ENCODE results near the gene TPK1. TPM values are rescaled to one million over a fixed set of nuclear protein-coding genes. Genes with fewer than 3 reads are reported as not detected.

The TPK1 gene
- total and polyA plus RNA-seq, 2 of the 4 experiments (the other 2 are of a cell fraction): 0.38 to 1.8 TPM

GRCh38 chr7:144415858-144416257 is 420.0 kb downstream of the TPK1 start:
- Histone ChIP-seq H3K9me3 (ENCODE audit: control insufficient read depth, insufficient read depth, low read length) (no peaks in the 10 kb centered on the region), H3K27me3 (ENCODE audit: control insufficient read depth, insufficient read depth, low read length) (no peaks in the 10 kb centered on the region), H3K79me1 (ENCODE audit: low read depth in 1 of 2, low read length in 2 of 2) (no peaks in the 10 kb centered on the region), H2AK9ac (replicated peaks; ENCODE audit: low read depth, low read length, poor library complexity) (no peak overlapping the region), H3K9me1 (ENCODE audit: insufficient read depth, low read length) (no peaks in the 10 kb centered on the region), H3K56ac (ENCODE audit: extremely low read depth, insufficient read depth, low read length) (no peak overlapping the region), H2BK15ac (ENCODE audit: low read depth, low read length) (no peak overlapping the region), H3K27ac (ENCODE audit: insufficient read depth, low read length) (no peak overlapping the region), H3K4me3 (ENCODE audit: insufficient read depth, low read depth, low read length) (no peak overlapping the region), H3K23ac (ENCODE audit: low read depth, low read length) (no peak overlapping the region), H4K8ac (ENCODE audit: low read depth in 2 of 2, low read length in 2 of 2) (no peak overlapping the region), H3K4me2 (ENCODE audit: low read depth, low read length) (no peak overlapping the region), H4K91ac (ENCODE audit: insufficient read depth, low read depth, low read length) (no peak overlapping the region), H2AFZ (replicated peaks; ENCODE audit: low read length, poor library complexity) (no peak overlapping the region), H3K4ac (ENCODE audit: low read depth, low read length) (no peak overlapping the region), H2AK5ac (ENCODE audit: low read depth, low read length) (no peak overlapping the region), H4K20me1 (ENCODE audit: insufficient read depth, low read length) (no peaks in the 10 kb centered on the region), H2BK120ac (ENCODE audit: low read depth, low read length) (no peak overlapping the region), H2BK20ac (ENCODE audit: low read depth, low read length) (no peak overlapping the region), H3K36me3 (ENCODE audit: control insufficient read depth, insufficient read depth, low read length) (no peaks in the 10 kb centered on the region), H4K5ac (ENCODE audit: low read depth, low read length) (no peak overlapping the region), H3K9ac (ENCODE audit: low read depth, low read length) (no peak overlapping the region), H3K4me1 (ENCODE audit: control insufficient read depth, insufficient read depth, low read length) (no peaks in the 10 kb centered on the region), H2BK5ac (ENCODE audit: low read depth, low read length, poor library complexity, severe bottlenecking) (no peak overlapping the region), H3K18ac (ENCODE audit: low read depth, low read length) (no peak overlapping the region), H3K14ac (replicated peaks; ENCODE audit: low read depth, low read length) (no peak overlapping the region)
- in situ Hi-C loops (cut with MboI; ENCODE audit: low sequenced_read_pairs): no loop called here
- POLR2A ChIA-PET (ENCODE audit: unreplicated experiment): no interaction called here
- dilution Hi-C loops (cut with HindIII; ENCODE audit: low sequenced_read_pairs, unreplicated experiment): no loop called here
- intact Hi-C loops (cut with micrococcal nuclease): no loop called here
- no TSS peak for BruUV-seq (replicated peaks)
- ATAC-seq (ENCODE audit: low read depth) (no peak), DNase-seq (no peak)
- CTCF ChIA-PET: no interaction called here
- TF ChIP-seq ELK1 (IDR thresholded peaks at IDR 0.05; ENCODE audit: borderline replicate concordance, low read depth, low read length): no peak
- TF ChIP-seq MAFK (IDR thresholded peaks at IDR 0.05; ENCODE audit: low read depth, low read length): no peak
- no peak for TF ChIP-seq CTCF (conservative IDR thresholded peaks at IDR 0.05; ENCODE audit: low read depth, low read length)
- no peak for TF ChIP-seq CEBPB (IDR thresholded peaks at IDR 0.05; ENCODE audit: low read depth, low read length)
- TF ChIP-seq BHLHE40 (IDR thresholded peaks at IDR 0.05; ENCODE audit: low read depth, low read length): no peak
- no peak for TF ChIP-seq MAZ (IDR thresholded peaks at IDR 0.05; ENCODE audit: borderline replicate concordance, low read depth, low read length)
- TF ChIP-seq POLR2A (IDR thresholded peaks at IDR 0.05; ENCODE audit: low read depth, low read length): no peak
- TF ChIP-seq RAD21 (IDR thresholded peaks at IDR 0.05; ENCODE audit: low read length): no peak
- TF ChIP-seq NFE2L2 (IDR thresholded peaks at IDR 0.05; ENCODE audit: low read depth, low read length): no peak
- TF ChIP-seq FOS (IDR thresholded peaks at IDR 0.05; ENCODE audit: low read depth, low read length): no peak
- TF ChIP-seq CHD1 (IDR thresholded peaks at IDR 0.05; ENCODE audit: low read depth, low read length): no peak
- no peak for TF ChIP-seq SMC3 (IDR thresholded peaks at IDR 0.05; ENCODE audit: low read depth, low read length)
- no peak for TF ChIP-seq MXI1 (IDR thresholded peaks at IDR 0.05; ENCODE audit: borderline replicate concordance, low read depth, low read length)
- TF ChIP-seq USF2 (IDR thresholded peaks at IDR 0.05; ENCODE audit: low read depth, low read length): no peak
